ENCODE results near the gene GCSH. TPM values are rescaled to one million over a fixed set of nuclear protein-coding genes. Genes with fewer than 3 reads are reported as not detected.

GCSH gene
- total RNA-seq, 1 experiment from 2014 or later: 84.8 TPM

DNA sequence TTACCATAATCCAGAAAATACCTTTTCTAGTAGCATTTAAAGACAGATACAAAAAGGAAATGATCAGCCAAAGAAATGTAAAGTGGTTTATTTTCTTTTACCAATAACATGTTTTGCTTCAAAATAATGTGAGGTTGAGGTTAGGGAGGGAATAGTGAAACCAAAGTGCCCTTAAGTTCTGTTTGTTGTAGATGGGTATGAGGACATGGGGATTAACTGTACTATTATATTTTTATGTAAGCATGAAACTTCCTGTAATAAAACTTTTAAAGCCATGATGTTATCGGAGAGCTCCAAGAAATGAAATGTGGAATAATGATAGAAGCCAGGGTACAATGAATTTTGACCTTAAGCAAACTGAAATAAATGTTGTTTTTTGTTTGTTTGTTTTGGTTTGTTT, 29.0 kb downstream of the GCSH start:
- in situ Hi-C loops (cut with HindIII; ENCODE audit: low pct_unique_long_range_greater_than_20kb, low sequenced_read_pairs): no loop called here

DNA sequence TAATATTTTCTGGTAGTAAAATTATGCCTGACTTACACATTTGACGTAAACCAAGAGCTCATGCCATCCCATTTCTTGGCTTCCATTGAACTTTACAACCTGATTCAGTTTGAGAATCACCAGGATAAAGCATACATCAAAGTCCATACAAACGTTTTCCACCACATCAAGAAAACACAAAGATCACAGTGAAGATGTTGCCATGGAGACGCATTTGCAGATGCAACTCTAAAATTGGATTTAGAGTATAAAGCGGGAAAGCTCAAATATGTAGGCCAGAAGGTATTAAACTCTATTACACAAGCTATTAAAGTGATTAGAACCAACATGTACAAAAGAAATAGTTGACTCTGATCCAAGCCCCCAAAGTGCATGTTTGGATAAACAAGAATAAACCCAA, 29.5 kb downstream of the GCSH start:
- no peak for DNase-seq (ENCODE audit: low read depth)
- in situ Hi-C loops (cut with HindIII; ENCODE audit: low pct_unique_long_range_greater_than_20kb, low sequenced_read_pairs): no loop called here

More for the DNA sequence above, 29.0 kb downstream of the GCSH start:
- no peak for DNase-seq (ENCODE audit: low read depth)

- in situ Hi-C loops (cut with HindIII; ENCODE audit: low pct_unique_long_range_greater_than_20kb, low sequenced_read_pairs): no loop called here
- no peak for DNase-seq (ENCODE audit: low read depth)
Observed at GRCh38 chr16:81061871-81062608, 34.2 kb downstream of the GCSH start.

- no peak for DNase-seq (ENCODE audit: low read depth)
- in situ Hi-C loops (cut with HindIII; ENCODE audit: low pct_unique_long_range_greater_than_20kb, low sequenced_read_pairs): no loop called here
Observed at GRCh38 chr16:81061307-81061640, 34.9 kb downstream of the GCSH start.

GRCh38 chr16:81060576-81061306, 35.5 kb downstream of the GCSH start:
- in situ Hi-C loops (cut with HindIII; ENCODE audit: low pct_unique_long_range_greater_than_20kb, low sequenced_read_pairs): no loop called here
- no peak for DNase-seq (ENCODE audit: low read depth)

DNA sequence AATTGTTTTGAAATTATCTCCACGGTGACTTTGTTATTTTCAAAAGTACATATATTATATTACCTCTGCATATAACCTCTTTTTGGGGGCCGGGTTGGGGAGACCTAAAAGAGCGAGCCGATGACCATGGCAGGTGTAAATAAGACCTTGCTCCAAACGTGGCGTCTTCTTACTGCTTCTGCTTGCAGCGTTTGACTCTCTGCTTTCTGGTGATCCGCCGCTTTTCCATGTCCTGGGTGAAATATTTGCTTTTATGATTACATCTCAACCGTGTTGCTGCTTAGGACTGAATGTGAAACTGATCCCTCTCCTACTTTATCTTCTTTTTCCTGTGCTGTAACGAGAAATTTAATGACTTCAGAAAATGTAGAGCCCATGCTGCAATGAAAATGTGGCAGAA, 42.4 kb downstream of the GCSH start:
- in situ Hi-C loops (cut with HindIII; ENCODE audit: low pct_unique_long_range_greater_than_20kb, low sequenced_read_pairs): no loop called here
- DNase-seq (ENCODE audit: low read depth): no peak

GRCh38 chr16:81042821-81043220, 53.4 kb downstream of the GCSH start:
- in situ Hi-C loops (cut with HindIII; ENCODE audit: low pct_unique_long_range_greater_than_20kb, low sequenced_read_pairs): no loop called here
- DNase-seq (ENCODE audit: low read depth): no peak

GRCh38 chr16:81041696-81042095, 54.5 kb downstream of the GCSH start:
- in situ Hi-C loops (cut with HindIII; ENCODE audit: low pct_unique_long_range_greater_than_20kb, low sequenced_read_pairs): no loop called here
- no peak for DNase-seq (ENCODE audit: low read depth)

DNA sequence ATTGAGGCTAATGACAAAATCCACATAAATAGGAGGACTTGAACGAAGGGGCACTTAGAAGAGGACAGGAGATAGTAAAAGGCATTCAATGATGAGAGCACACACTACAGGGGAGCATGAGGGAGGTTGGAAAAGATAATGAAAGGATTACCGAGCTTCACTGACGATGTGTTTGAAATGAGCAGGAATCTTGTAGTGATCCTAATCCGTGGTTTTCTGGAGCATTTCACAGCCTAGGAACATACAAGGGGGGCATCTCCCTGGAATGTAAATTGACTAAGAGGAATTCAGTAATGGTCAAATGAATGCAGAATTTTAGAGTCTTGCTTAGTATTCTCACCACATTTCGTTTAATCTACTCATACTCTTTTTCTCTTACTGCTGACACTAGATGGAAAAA, 55.4 kb downstream of the GCSH start:
- in situ Hi-C loops (cut with HindIII; ENCODE audit: low pct_unique_long_range_greater_than_20kb, low sequenced_read_pairs): no loop called here
- DNase-seq (ENCODE audit: low read depth): no peak

DNA sequence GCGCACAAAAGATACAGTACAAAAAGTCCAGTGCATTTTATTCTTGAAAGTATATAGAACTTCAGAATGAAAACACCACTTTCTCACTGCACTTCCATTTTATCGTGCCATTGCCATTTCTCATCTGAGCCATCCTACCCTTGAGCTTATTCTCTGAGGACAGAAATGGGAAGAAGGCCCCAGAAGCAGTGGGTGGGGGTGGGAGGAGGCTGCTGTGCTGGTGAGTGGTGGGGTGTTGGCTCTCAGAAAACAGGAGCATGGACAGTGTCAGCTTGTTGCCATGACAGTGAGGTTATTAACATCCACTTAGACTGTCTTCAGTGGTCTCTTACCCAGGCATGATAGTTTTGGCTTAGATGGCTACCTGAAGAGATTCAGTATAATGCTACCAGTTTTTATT, 56.1 kb downstream of the GCSH start:
- in situ Hi-C loops (cut with HindIII; ENCODE audit: low pct_unique_long_range_greater_than_20kb, low sequenced_read_pairs): no loop called here
- no peak for DNase-seq (ENCODE audit: low read depth)

GRCh38 chr16:81036751-81037350, 59.3 kb downstream of the GCSH start:
- DNase-seq (ENCODE audit: low read depth): peak; percentile 3
- in situ Hi-C loops (cut with HindIII; ENCODE audit: low pct_unique_long_range_greater_than_20kb, low sequenced_read_pairs): no loop called here

GRCh38 chr16:81035975-81036750, 60.0 kb downstream of the GCSH start:
- peak; percentile 41 for DNase-seq (ENCODE audit: low read depth)
- in situ Hi-C loops (cut with HindIII; ENCODE audit: low pct_unique_long_range_greater_than_20kb, low sequenced_read_pairs): no loop called here

DNA sequence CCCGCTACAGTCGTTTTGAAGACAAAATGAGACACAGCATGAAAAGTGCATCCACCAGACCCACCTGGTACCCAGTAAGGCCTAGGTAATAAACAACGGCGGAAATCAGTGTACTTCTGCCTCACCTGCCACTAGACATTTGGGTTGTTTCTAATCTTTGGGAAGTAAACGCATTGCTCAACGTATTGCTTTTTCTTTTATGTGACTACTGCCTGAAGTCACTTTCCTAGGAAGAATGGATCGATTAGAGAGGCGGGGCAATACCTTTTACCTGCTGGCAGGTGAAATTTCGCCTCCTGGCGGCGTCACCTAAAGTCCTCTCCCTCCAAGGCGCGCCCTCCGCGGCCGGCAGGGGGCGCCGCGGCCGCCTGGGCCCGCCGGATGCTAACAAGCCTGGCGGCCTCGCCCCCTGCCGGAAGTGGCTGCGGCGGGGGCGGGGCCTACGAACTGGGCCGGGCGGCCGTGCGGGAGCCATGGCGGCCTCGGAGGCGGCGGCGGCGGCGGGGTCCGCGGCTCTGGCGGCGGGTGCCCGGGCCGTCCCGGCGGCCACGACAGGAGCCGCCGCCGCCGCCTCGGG, 60.7 kb downstream of the GCSH start, which contains the start of gene ATMIN:
TSS of gene ATMIN (plus strand) at position 445 of the 577 bp plus-strand sequence. CDS start at position 474, 29 bp downstream.
- DNase-seq (ENCODE audit: low read depth): peak; percentile 75
- in situ Hi-C loops (cut with HindIII; ENCODE audit: low pct_unique_long_range_greater_than_20kb, low sequenced_read_pairs): no loop called here

Other genes with a start within 250 kb of the GCSH start
- 92.4 and 112 TPM in 2 replicates for gene CMC2, start 89.5 kb downstream of the GCSH start, total RNA-seq (2014; rRNA removed; shearing (Covaris generic); ENCODE audit: low replicate concordance)
- 74.5 and 375 TPM in 2 replicates for gene CENPN, start 89.2 kb downstream of the GCSH start, total RNA-seq (2014; rRNA removed; shearing (Covaris generic); ENCODE audit: low replicate concordance)
- gene ATMIN, start 60.6 kb downstream of the GCSH start, total RNA-seq (2014; rRNA removed; shearing (Covaris generic); ENCODE audit: low replicate concordance): 23.6 and 27.5 TPM in 2 replicates
- 11.3 TPM in 1 of 2 replicates, not detected in the other for gene C16orf46, start 19.2 kb downstream of the GCSH start, total RNA-seq (2014; rRNA removed; shearing (Covaris generic); ENCODE audit: low replicate concordance)
- gene BCO1, start 142.3 kb upstream of the GCSH start, total RNA-seq (2014; rRNA removed; shearing (Covaris generic); ENCODE audit: low replicate concordance): 3.7 and 13.7 TPM in 2 replicates
- 1.2 and 5.7 TPM in 2 replicates for gene GAN, start 218.6 kb upstream of the GCSH start, total RNA-seq (2014; rRNA removed; shearing (Covaris generic); ENCODE audit: low replicate concordance)